ENCODE data around the gene MRGPRX4.

DNA sequence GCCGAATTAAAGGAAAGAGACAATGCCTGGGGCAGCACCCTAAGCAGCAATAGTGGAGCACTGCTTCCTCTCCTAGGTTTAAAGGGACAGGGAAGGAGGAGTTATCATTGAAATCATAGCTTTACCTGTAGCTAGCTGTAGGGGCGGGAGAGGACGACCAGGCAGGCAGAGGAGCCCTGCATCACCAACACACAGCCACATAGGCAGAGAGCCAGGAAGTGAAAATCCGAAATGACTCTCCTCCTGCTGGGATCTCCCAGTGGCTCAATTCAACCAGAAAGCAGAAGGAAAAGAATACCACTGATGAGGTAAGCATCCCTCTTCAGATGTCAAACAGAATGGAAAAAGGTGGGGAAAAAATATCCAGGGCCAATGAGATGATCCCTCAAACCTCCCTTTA is 20.4 kb downstream of the MRGPRX4 start:
- no peak for TF ChIP-seq REST (IDR thresholded peaks at IDR 0.05; ENCODE audit: insufficient read depth in 1 of 2, low read depth in 2 of 2, low read length in 2 of 2)
- no peak for TF ChIP-seq POLR2AphosphoS5 (IDR thresholded peaks at IDR 0.05; ENCODE audit: low read depth, low read length)
